ENCODE results near the gene ADAP1. TPM values are rescaled to one million over a fixed set of nuclear protein-coding genes. Genes with fewer than 3 reads are reported as not detected.

ADAP1 gene
- polyA plus RNA-seq, 3 donors, result 49.1 to 117 (median 72.2) TPM

DNA sequence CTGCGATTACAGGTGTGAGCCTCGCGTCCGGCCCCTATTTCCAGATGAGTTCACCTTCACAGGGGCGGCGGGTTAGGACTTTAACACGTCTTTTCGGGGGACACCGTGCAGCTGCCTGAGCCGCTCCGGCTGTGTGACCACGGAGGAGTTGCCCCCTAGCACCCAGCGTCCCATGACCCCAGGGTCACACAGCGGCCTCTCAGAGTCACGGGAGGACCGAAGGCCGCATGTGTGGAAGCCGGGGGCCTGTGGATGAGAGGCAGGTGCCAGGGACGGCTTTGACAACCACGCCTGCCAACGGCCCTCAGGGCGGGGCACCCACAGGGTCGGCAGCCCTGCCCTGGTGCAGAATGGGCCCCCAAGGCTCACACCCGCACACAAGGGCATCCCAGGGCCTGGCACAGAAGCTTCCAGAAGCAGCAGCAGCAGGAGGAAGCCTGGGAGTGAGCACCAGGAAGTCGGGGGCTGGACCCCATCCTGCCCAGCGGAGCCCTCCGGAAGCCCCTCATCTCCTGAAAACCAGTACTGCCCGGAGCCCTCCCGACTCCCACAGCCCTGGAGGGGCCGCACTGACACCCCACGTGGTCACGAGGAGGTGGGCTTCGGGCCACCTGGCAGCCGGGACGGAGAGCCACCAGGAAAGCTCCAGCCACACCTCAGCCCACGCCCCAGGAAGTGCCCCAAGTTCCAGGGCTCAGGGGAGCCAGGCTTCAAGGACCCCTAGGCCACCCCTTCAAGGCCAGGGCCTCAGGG lies 32.7 kb downstream of the ADAP1 start:
- Histone ChIP-seq H3K27ac (ENCODE audit: low read depth in 1 of 2, low read length in 2 of 2) (peak overlapping the region in 1 of 2 donors; percentile 100), H3K9ac (ENCODE audit: insufficient read depth, low read length, poor library complexity, severe bottlenecking) (peak overlapping the region; percentile 89), H3K36me3 (replicated peaks in 1 of 2; ENCODE audit: control insufficient read depth in 1 of 2, insufficient read depth in 2 of 2, low read length in 2 of 2) (peaks cover 33 to 39% of the 10 kb centered on the region in 2 donors), H3K4me1 (ENCODE audit: control insufficient read depth in 1 of 2, insufficient read depth in 2 of 2, low read length in 2 of 2) (peaks cover 57 to 75% of the 10 kb centered on the region in 2 donors), H4K20me1 (ENCODE audit: insufficient read depth, low read length) (peaks cover under 1% of the 10 kb centered on the region), H3K4me2 (replicated peaks; ENCODE audit: extremely low read depth, low read length, poor library complexity, severe bottlenecking) (peak overlapping the region; percentile 78), H3K79me2 (ENCODE audit: insufficient read depth, low read length) (peaks cover 65% of the 10 kb centered on the region), H3K4me3 (replicated peaks in 1 of 3; ENCODE audit: low read depth in 2 of 3, low read length in 3 of 3) (peak overlapping the region in 1 of 3 experiments; percentile 59), H3K9me3 (replicated peaks in 1 of 2; ENCODE audit: control insufficient read depth in 1 of 2, insufficient read depth in 1 of 2, low read length in 2 of 2) (no peaks in the 10 kb centered on the region), H3K27me3 (ENCODE audit: control insufficient read depth in 2 of 2, insufficient read depth in 2 of 2, low read length in 2 of 2) (no peaks in the 10 kb centered on the region), H2AFZ (ENCODE audit: insufficient read depth, low read depth, low read length, poor library complexity, severe bottlenecking) (no peak overlapping the region)
- TF ChIP-seq, protein P1, sequence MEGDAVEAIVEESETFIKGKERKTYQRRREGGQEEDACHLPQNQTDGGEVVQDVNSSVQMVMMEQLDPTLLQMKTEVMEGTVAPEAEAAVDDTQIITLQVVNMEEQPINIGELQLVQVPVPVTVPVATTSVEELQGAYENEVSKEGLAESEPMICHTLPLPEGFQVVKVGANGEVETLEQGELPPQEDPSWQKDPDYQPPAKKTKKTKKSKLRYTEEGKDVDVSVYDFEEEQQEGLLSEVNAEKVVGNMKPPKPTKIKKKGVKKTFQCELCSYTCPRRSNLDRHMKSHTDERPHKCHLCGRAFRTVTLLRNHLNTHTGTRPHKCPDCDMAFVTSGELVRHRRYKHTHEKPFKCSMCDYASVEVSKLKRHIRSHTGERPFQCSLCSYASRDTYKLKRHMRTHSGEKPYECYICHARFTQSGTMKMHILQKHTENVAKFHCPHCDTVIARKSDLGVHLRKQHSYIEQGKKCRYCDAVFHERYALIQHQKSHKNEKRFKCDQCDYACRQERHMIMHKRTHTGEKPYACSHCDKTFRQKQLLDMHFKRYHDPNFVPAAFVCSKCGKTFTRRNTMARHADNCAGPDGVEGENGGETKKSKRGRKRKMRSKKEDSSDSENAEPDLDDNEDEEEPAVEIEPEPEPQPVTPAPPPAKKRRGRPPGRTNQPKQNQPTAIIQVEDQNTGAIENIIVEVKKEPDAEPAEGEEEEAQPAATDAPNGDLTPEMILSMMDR (IDR thresholded peaks at IDR 0.05), result no peak
- no peak overlapping the region for H3K4me3 Mint-ChIP-seq
- H3K36me3 Mint-ChIP-seq, result peaks cover 30 to 44% of the 10 kb centered on the region in 2 donors
- H3K9me3 Mint-ChIP-seq, result no peaks in the 10 kb centered on the region
- peak overlapping the region in 6 of 7 donors; percentile 14 to 98 (median 62) for H3K27ac Mint-ChIP-seq
- 50% methylated on average over 25 of the region's 36 CpGs for WGBS (ENCODE audit: insufficient coverage)
- intact Hi-C loops (cut with micrococcal nuclease), result loop anchor here in 1 of 2 donors (1.0 to 5.0 kb wide), 2 partner anchors 7 to 36 kb away; no protein-coding TSS in a partner anchor
- H3K4me1 Mint-ChIP-seq, result peaks cover 51% of the 10 kb centered on the region
- DNase-seq, result no peak
- H3K27me3 Mint-ChIP-seq (ENCODE audit: low read depth in 3 of 3), result peaks cover 0 to 3% (median 0%) of the 10 kb centered on the region in 3 donors

DNA sequence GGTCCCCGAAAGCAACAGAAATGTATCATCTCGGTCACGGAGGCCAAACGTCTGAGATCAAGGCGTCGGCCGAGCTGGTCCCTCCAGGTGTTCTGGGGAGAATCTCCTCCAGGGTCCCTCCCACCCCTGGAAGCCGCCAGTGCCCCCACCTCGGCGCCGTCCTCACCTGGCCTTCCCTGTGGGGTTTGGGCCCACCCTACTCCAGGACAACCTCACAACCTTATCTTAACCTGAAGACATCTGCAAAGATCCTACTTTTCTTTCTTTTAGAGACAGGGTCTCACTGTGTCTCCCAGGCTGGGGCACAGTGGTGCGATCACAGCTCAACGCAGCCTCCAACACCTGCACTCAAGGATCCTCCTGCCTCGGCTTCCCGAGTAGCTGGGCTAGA lies 33.4 kb downstream of the ADAP1 start:
- 94% methylated on average over 13 of the region's 15 CpGs for WGBS (ENCODE audit: insufficient coverage)
- Histone ChIP-seq H3K4me3 (replicated peaks in 1 of 3; ENCODE audit: low read depth in 2 of 3, low read length in 3 of 3) (no peak overlapping the region), H3K9me3 (replicated peaks in 1 of 2; ENCODE audit: control insufficient read depth in 1 of 2, insufficient read depth in 1 of 2, low read length in 2 of 2) (no peaks in the 10 kb centered on the region), H2AFZ (ENCODE audit: insufficient read depth, low read depth, low read length, poor library complexity, severe bottlenecking) (no peak overlapping the region), H3K27ac (ENCODE audit: low read depth in 1 of 2, low read length in 2 of 2) (no peak overlapping the region), H3K36me3 (replicated peaks in 1 of 2; ENCODE audit: control insufficient read depth in 1 of 2, insufficient read depth in 2 of 2, low read length in 2 of 2) (peaks cover 28 to 39% of the 10 kb centered on the region in 2 donors), H3K4me2 (replicated peaks; ENCODE audit: extremely low read depth, low read length, poor library complexity, severe bottlenecking) (no peak overlapping the region), H3K27me3 (ENCODE audit: control insufficient read depth in 2 of 2, insufficient read depth in 2 of 2, low read length in 2 of 2) (no peaks in the 10 kb centered on the region), H3K9ac (ENCODE audit: insufficient read depth, low read length, poor library complexity, severe bottlenecking) (no peak overlapping the region), H3K79me2 (ENCODE audit: insufficient read depth, low read length) (peaks cover 65% of the 10 kb centered on the region), H4K20me1 (ENCODE audit: insufficient read depth, low read length) (peaks cover 7% of the 10 kb centered on the region), H3K4me1 (ENCODE audit: control insufficient read depth in 1 of 2, insufficient read depth in 2 of 2, low read length in 2 of 2) (peaks cover 51 to 68% of the 10 kb centered on the region in 2 donors)
- H3K4me1 Mint-ChIP-seq, result peaks cover 52% of the 10 kb centered on the region
- peaks cover 0 to 3% (median 0%) of the 10 kb centered on the region in 3 donors for H3K27me3 Mint-ChIP-seq (ENCODE audit: low read depth in 3 of 3)
- no peak overlapping the region for H3K4me3 Mint-ChIP-seq
- DNase-seq, result no peak
- no peaks in the 10 kb centered on the region for H3K9me3 Mint-ChIP-seq
- TF ChIP-seq, protein P1 (IDR thresholded peaks at IDR 0.05), result no peak
- intact Hi-C loops (cut with micrococcal nuclease), result loop anchor here in 1 of 2 donors (5.0 kb wide), 1 partner anchor 36 kb away; no protein-coding TSS in a partner anchor
- H3K36me3 Mint-ChIP-seq, result peaks cover 35 to 48% of the 10 kb centered on the region in 2 donors
- peak overlapping the region in 3 of 7 donors; percentile 25 to 94 (median 40) for H3K27ac Mint-ChIP-seq
